Measurements from ENCODE around the gene GABRG3.

GABRG3 gene

GRCh38 chr15:27137127-27137526 is 166.1 kb downstream of the GABRG3 start (continued):
- TF ChIP-seq ZBTB44 (tag by site-specific recombination; IDR thresholded peaks at IDR 0.05) (no peak), PBX3 (CRISPR knock-in tag; IDR thresholded peaks at IDR 0.05) (no peak), PRDM10 (tag by site-specific recombination; IDR thresholded peaks at IDR 0.05) (no peak), ZNF10 (tag by site-specific recombination; IDR thresholded peaks at IDR 0.05) (no peak), KLF9 (tag by site-specific recombination; IDR thresholded peaks at IDR 0.05; ENCODE audit: low read depth) (no peak), PATZ1 (tag by site-specific recombination; IDR thresholded peaks at IDR 0.05) (no peak)

GRCh38 chr15:27165590-27165989 is 194.6 kb downstream of the GABRG3 start:
- H3K27ac ChIP-seq (ENCODE audit: extremely low read depth, low read depth, low read length) = no peak overlapping the region
- H3K9me3 ChIP-seq (ENCODE audit: control insufficient read depth, insufficient read depth, low read depth, low read length) = no peaks in the 10 kb centered on the region
- no peaks in the 10 kb centered on the region for H3K36me3 ChIP-seq (ENCODE audit: control insufficient read depth in 2 of 2, insufficient read depth in 1 of 2, low read length in 2 of 2)
- CTCF ChIA-PET = interaction anchor here (0.6 kb wide), 1 partner anchor 193 kb away, joined by 3 read pairs; no protein-coding TSS in a partner anchor
- POLR2A ChIA-PET = no interaction called here
- H3K4me1 ChIP-seq (ENCODE audit: control insufficient read depth, insufficient read depth, low read length) = no peaks in the 10 kb centered on the region
- H3K4me3 ChIP-seq (ENCODE audit: low read depth, low read length) = no peak overlapping the region
- TF ChIP-seq ZNF2 (tag by site-specific recombination; IDR thresholded peaks at IDR 0.05) (no peak), ZNF362 (tag by site-specific recombination; IDR thresholded peaks at IDR 0.05) (no peak), AEBP2 (tag by site-specific recombination; IDR thresholded peaks at IDR 0.05; ENCODE audit: borderline replicate concordance) (no peak), ZSCAN30 (tag by site-specific recombination; IDR thresholded peaks at IDR 0.05) (no peak), ZNF530 (tag by site-specific recombination; IDR thresholded peaks at IDR 0.05; ENCODE audit: low read depth) (no peak), ZNF426 (tag by site-specific recombination; IDR thresholded peaks at IDR 0.05) (no peak), ZNF26 (tag by site-specific recombination; IDR thresholded peaks at IDR 0.05) (no peak), ZNF112 (tag by site-specific recombination; IDR thresholded peaks at IDR 0.05) (no peak), ZNF571 (tag by site-specific recombination; IDR thresholded peaks at IDR 0.05) (no peak), ZNF510 (tag by site-specific recombination; IDR thresholded peaks at IDR 0.05; ENCODE audit: insufficient replicate concordance) (no peak), KLF17 (tag by site-specific recombination; IDR thresholded peaks at IDR 0.05) (no peak), ZNF843 (tag by site-specific recombination; IDR thresholded peaks at IDR 0.05) (no peak), ZNF335 (tag by site-specific recombination; conservative IDR thresholded peaks at IDR 0.05) (no peak), ZFP69B (tag by site-specific recombination; IDR thresholded peaks at IDR 0.05) (no peak), ZEB2 (tag by site-specific recombination; IDR thresholded peaks at IDR 0.05) (no peak), BCL11B (tag by site-specific recombination; IDR thresholded peaks at IDR 0.05; ENCODE audit: low read depth) (no peak), ZNF548 (tag by site-specific recombination; IDR thresholded peaks at IDR 0.05) (no peak)
